GM21528 (cell line): ENCODE data around the gene FBXW5.

Experiments
- ATAC-seq: cut with Tn5 transposase; IDR thresholded peaks from one replicate; pipeline ENCODE4 v1.9.1; 2021; ENCODE audit warnings: mild to moderate bottlenecking, moderate library complexity; ENCODE audit not compliant: unreplicated experiment, low FRiP score

The FBXW5 gene

GRCh38 chr9:136939431-136939995 lies 5.0 kb downstream of the FBXW5 start:
- no peak for ATAC-seq

- ATAC-seq = no peak
Measured at GRCh38 chr9:136937186-136938001, 7.1 kb downstream of the FBXW5 start.

GRCh38 chr9:136936645-136937170 lies 7.8 kb downstream of the FBXW5 start:
- no peak for ATAC-seq

GRCh38 chr9:136935651-136936050 lies 8.9 kb downstream of the FBXW5 start:
- no peak for ATAC-seq

GRCh38 chr9:136934277-136934676 lies 10.3 kb downstream of the FBXW5 start:
- ATAC-seq = no peak

GRCh38 chr9:136931611-136932130 lies 12.9 kb downstream of the FBXW5 start:
- no peak for ATAC-seq

GRCh38 chr9:136930014-136930413 lies 14.5 kb downstream of the FBXW5 start:
- ATAC-seq = no peak

GRCh38 chr9:136928591-136928990 lies 15.9 kb downstream of the FBXW5 start:
- ATAC-seq = no peak

- no peak for ATAC-seq
Measured at GRCh38 chr9:136927343-136928271, 16.9 kb downstream of the FBXW5 start.

GRCh38 chr9:136926749-136927148 lies 17.8 kb downstream of the FBXW5 start:
- ATAC-seq = no peak

- no peak for ATAC-seq
Measured at GRCh38 chr9:136926154-136926704, 18.3 kb downstream of the FBXW5 start.

- no peak for ATAC-seq
Measured at GRCh38 chr9:136925414-136926153, 19.0 kb downstream of the FBXW5 start.

GRCh38 chr9:136923881-136924280 lies 20.7 kb downstream of the FBXW5 start:
- ATAC-seq = no peak

GRCh38 chr9:136922540-136922939 lies 22.0 kb downstream of the FBXW5 start:
- ATAC-seq = no peak

- ATAC-seq = no peak
Measured at GRCh38 chr9:136921718-136922117, 22.8 kb downstream of the FBXW5 start.

- ATAC-seq = no peak
Measured at GRCh38 chr9:136921307-136921706, 23.2 kb downstream of the FBXW5 start.

- no peak for ATAC-seq
Measured at GRCh38 chr9:136920734-136921231, 23.8 kb downstream of the FBXW5 start.

GRCh38 chr9:136920069-136920468 lies 24.5 kb downstream of the FBXW5 start:
- no peak for ATAC-seq

GRCh38 chr9:136917902-136918301 lies 26.6 kb downstream of the FBXW5 start:
- ATAC-seq = no peak
